H1 (cell line): ENCODE measurements around the gene OPA3.

Experiments
- HDAC6 ChIP-seq: IDR thresholded peaks from one replicate; pipeline ENCODE4 v1.7.1; 2012; ENCODE audit warnings: low read depth, mild to moderate bottlenecking, inconsistent platforms, low read length, moderate library complexity
- KDM4A ChIP-seq: IDR thresholded peaks from one replicate; pipeline ENCODE4 v1.7.1; 2012; ENCODE audit warnings: low read depth, mild to moderate bottlenecking, moderate library complexity, low read length, inconsistent platforms; ENCODE audit not compliant: severe bottlenecking
- POLR2A ChIP-seq, 2 experiments: IDR thresholded peaks; 1 replicate in 1 of 2; 2 replicates in 1 of 2; pipeline ENCODE4 v1.6.1; 2011; ENCODE audit warnings: low read depth in 2 of 2, low read length in 2 of 2, mild to moderate bottlenecking in 2 of 2; ENCODE audit errors: control extremely low read depth in 1 of 2
- RBBP5 ChIP-seq: IDR thresholded peaks from 2 replicates; pipeline ENCODE4 v1.7.1; 2012; ENCODE audit warnings: low read depth, mild to moderate bottlenecking, inconsistent platforms, low read length, moderate library complexity, borderline replicate concordance
- RNF2 ChIP-seq: fragments of 200-900, 300-1000 bp; sonication (generic); IDR thresholded peaks from 2 replicates; pipeline ENCODE4 v1.7.1; 2016; ENCODE audit warnings: borderline replicate concordance, low read depth, mild to moderate bottlenecking, antibody characterized with exemption, low read length; ENCODE audit not compliant: poor library complexity, severe bottlenecking; ENCODE audit errors: missing control alignments
- TF ChIP-seq, protein P1 (sequence below), 3 experiments: IDR thresholded peaks; 1 replicate in 2 of 3; 2 replicates in 1 of 3; pipeline versions ENCODE4 v1.5.1 to v1.6.1; 2011; ENCODE audit warnings: low read length in 3 of 3, mild to moderate bottlenecking in 3 of 3, inconsistent platforms in 2 of 3, low read depth in 1 of 3, moderate library complexity in 1 of 3; ENCODE audit not compliant: insufficient read depth in 1 of 3; ENCODE audit errors: control extremely low read depth in 1 of 3

DNA sequence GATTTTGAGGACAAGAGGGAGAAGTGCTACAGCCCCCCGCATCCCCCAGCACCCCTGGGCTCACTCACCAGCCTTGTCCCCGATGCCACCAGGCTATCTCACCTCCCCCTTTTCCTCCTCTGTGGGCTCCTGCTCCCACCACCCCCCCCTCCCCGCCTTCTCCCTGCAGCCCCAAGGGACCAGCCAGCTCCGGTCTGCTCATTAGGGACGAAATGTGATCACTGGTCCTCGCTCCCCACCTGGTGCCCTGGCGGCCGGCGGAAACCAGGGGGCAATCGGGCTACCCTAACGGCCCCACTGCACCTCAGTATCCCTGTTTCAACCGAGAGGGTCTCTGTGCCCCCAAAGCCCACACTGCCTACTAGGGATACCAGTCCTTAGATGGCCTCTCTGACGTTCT is 14.7 kb upstream of the OPA3 start:
- TF ChIP-seq KDM4A (no peak), RBBP5 (no peak), HDAC6 (no peak), RNF2 (no peak), POLR2A (IDR thresholded peaks at IDR 0.05; ENCODE audit: control extremely low read depth in 1 of 2, low read depth in 2 of 2, low read length in 2 of 2) (no peak)
- TF ChIP-seq, protein P1, sequence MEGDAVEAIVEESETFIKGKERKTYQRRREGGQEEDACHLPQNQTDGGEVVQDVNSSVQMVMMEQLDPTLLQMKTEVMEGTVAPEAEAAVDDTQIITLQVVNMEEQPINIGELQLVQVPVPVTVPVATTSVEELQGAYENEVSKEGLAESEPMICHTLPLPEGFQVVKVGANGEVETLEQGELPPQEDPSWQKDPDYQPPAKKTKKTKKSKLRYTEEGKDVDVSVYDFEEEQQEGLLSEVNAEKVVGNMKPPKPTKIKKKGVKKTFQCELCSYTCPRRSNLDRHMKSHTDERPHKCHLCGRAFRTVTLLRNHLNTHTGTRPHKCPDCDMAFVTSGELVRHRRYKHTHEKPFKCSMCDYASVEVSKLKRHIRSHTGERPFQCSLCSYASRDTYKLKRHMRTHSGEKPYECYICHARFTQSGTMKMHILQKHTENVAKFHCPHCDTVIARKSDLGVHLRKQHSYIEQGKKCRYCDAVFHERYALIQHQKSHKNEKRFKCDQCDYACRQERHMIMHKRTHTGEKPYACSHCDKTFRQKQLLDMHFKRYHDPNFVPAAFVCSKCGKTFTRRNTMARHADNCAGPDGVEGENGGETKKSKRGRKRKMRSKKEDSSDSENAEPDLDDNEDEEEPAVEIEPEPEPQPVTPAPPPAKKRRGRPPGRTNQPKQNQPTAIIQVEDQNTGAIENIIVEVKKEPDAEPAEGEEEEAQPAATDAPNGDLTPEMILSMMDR (IDR thresholded peaks at IDR 0.05; ENCODE audit: control extremely low read depth in 1 of 3, insufficient read depth in 1 of 3, low read depth in 1 of 3, low read length in 3 of 3): peak in 1 of 3 experiments; percentile 22; a peak in 1 of 4 replicates
